AG04449 (cell line): ENCODE results near the gene ADAM17.

Experiments used
- CTCF ChIA-PET: fragments of 350-600 bp; formaldehyde crosslinking; extraction: SDS; loops from one replicate; lab custom pipeline; 2021; ENCODE audit warnings: antibody characterized with exemption; lab: Yijun Ruan, JAX
- POLR2A ChIA-PET: fragments of 400-600, 350-600 bp; formaldehyde crosslinking; extraction: SDS; loops from one replicate; lab custom pipeline; 2020; ENCODE audit warnings: antibody characterized with exemption, inconsistent platforms; lab: Yijun Ruan, JAX
- DNase-seq: peaks from one replicate; pipeline ENCODE4 v3.0.0-alpha.2; 2010; ENCODE audit warnings: low read depth, low spot score
- H3K4me3 ChIP-seq: 2 replicates; pipeline ENCODE4 v1.5.1; 2011; ENCODE audit warnings: low read depth, mild to moderate bottlenecking, control low read depth, low read length
- CTCF ChIP-seq: IDR thresholded peaks from one replicate; pipeline ENCODE4 v1.5.1; 2011; ENCODE audit warnings: mild to moderate bottlenecking, moderate library complexity, low read length, control low read depth, inconsistent platforms; ENCODE audit not compliant: insufficient read depth; ENCODE audit errors: missing control alignments

The ADAM17 gene

GRCh38 chr2:9570182-9571060 is 14.8 kb upstream of the ADAM17 start:
- no peak overlapping the region for H3K4me3 ChIP-seq
- no peak for DNase-seq
- CTCF ChIA-PET = interaction anchor here (1.0 to 3.7 kb wide), 3 partner anchors 11 to 200 kb away, joined by 3 to 17 read pairs (median 8); no protein-coding TSS in a partner anchor
- POLR2A ChIA-PET = no interaction called here
- TF ChIP-seq CTCF = no peak

DNA sequence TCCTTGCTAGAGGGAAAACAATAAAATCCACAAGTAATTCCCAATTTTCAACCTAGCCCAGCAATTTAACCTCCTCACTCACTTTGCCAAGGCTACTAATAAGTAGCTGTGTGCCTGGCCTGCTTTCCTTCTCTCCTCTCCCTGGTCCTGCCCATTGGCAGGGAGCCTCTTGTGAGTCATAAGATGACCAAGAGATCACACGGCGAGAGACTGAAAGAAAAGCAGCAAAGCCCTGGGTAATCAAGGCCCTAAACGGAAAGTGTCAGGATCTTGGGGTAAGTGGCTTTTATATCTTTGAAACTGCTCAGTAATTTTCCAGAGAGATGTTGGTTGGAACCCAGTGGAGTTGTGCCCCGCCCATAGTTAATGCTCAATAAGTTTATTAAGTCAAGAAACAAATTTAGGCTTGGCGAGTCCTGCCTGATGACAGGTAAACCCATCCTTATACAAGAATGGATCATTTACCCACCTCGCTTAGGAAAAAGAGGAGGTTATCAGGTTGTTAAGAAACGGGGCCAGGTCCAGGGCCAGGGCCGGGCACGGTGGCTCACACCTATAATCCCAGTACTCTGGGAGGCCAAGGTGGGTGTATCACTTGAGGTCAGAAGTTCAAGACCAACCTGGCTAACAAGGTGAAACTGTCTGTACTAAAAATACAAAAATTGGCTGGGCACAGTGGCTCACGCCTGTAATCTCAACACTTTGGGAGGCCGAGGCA is 10.0 kb upstream of the ADAM17 start:
- POLR2A ChIA-PET = interaction anchor here (2.1 kb wide), 1 partner anchor 10 kb away, joined by 15 read pairs; the partner anchor contains the start of gene ADAM17

DNA sequence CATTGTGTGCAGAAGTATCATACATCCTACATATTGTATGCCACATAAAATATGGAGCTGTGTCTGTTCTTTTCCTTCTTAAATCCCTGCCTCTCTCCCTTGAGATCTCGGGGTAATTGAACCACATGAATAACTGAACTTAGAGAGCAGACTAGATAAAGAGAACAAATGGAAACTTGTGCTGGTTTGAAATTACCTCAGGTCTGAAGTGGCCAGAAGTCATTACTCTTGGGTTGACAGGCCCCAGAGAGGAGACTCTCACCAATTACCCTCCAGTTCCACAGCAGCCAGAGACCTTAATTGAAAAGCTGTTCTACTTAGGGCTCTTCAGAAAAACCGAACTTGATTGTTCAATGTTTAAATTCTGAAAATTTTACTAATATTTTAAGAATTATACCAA is 5.0 kb upstream of the ADAM17 start:
- no peak overlapping the region for H3K4me3 ChIP-seq
- TF ChIP-seq CTCF = no peak
- no peak for DNase-seq
- POLR2A ChIA-PET = no interaction called here
- CTCF ChIA-PET = no interaction called here

More for the DNA sequence above, 10.0 kb upstream of the ADAM17 start:
- CTCF ChIA-PET = interaction anchor here (1.0 to 1.2 kb wide), 2 partner anchors 10 to 52 kb away, joined by 3 to 4 read pairs; no protein-coding TSS in a partner anchor
- peak; percentile 84 for DNase-seq
- H3K4me3 ChIP-seq = no peak overlapping the region; the same call in 1 of the 2 replicates
- TF ChIP-seq CTCF = no peak

DNA sequence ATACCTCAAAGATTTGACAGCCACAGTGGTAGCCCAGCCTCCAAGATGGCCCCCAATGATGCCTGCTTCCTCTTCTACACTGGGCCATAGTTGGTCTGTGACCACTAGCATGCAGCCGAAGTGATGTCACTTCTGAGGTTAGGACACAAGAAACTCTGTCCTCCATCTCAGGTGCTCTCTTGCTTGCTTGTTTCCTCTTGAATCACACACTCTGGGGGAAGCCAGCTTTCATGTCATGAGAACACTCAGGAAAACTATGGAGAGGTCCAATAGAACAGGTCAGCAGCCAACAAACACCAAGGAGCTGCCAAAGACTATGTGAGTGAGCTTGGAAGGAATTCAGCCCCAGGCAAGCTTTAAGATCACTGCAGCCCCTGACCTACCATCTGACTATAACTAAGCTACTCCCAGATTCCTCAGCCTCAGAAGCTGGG is 3.3 kb upstream of the ADAM17 start:
- POLR2A ChIA-PET = interaction anchor here (1.6 kb wide), 1 partner anchor 72 kb away, joined by 4 read pairs; the partner anchor contains the start of gene YWHAQ

GRCh38 chr2:9556121-9556743 is 602 bp upstream of the ADAM17 start:
- POLR2A ChIA-PET = interaction anchor here (0.9 to 3.1 kb wide), 8 partner anchors 9 to 287 kb away, joined by 3 to 28 read pairs (median 6); partner anchors contain the start of genes TAF1B and YWHAQ
- DNase-seq = no peak
- peak overlapping the region; percentile 95 for H3K4me3 ChIP-seq
- CTCF ChIA-PET = interaction anchor here (0.7 to 2.6 kb wide), 11 partner anchors 14 to 492 kb away, joined by 3 to 11 read pairs (median 3); no protein-coding TSS in a partner anchor
- TF ChIP-seq CTCF = no peak

More for the DNA sequence above, 3.3 kb upstream of the ADAM17 start:
- DNase-seq = peak; percentile 91
- no peak for TF ChIP-seq CTCF
- CTCF ChIA-PET = interaction anchor here (0.6 to 2.2 kb wide), 6 partner anchors 9 to 241 kb away, joined by 3 to 8 read pairs (median 5); no protein-coding TSS in a partner anchor
- no peak overlapping the region for H3K4me3 ChIP-seq
